Parietal lobe (tissue), 2 donors: Measurements from ENCODE around the gene PDE6D. TPM values are rescaled to one million over a fixed set of nuclear protein-coding genes. Genes with fewer than 3 reads are reported as not detected.

Experiments
- small RNA-seq: library from RNA; depleted of rRNA; stranded (forward); fragments of <200 nt; gene quantifications from one replicate; pipeline ENCODE3, GENCODE V24; 2014; ENCODE audit warnings: low replicate concordance
- total RNA-seq: library from RNA; depleted of rRNA; stranded (reverse); fragments of >200 nt; gene quantifications from one replicate; pipeline ENCODE4 v1.2.3, GENCODE V29; 2014

The PDE6D gene
- 45.4 TPM for total RNA-seq

GRCh38 chr2:231780909-231781797, at the start of gene PDE6D:
Gene PDE6D (minus strand): TSS chr2:231781282. CDS start chr2:231781114, 168 bp downstream.

GRCh38 chr2:231786177-231786916, 5.3 kb upstream of the PDE6D start, which contains the start of gene COPS7B:
Gene COPS7B (plus strand): TSS chr2:231786445. CDS start chr2:231788571, 2,126 bp downstream.

DNA sequence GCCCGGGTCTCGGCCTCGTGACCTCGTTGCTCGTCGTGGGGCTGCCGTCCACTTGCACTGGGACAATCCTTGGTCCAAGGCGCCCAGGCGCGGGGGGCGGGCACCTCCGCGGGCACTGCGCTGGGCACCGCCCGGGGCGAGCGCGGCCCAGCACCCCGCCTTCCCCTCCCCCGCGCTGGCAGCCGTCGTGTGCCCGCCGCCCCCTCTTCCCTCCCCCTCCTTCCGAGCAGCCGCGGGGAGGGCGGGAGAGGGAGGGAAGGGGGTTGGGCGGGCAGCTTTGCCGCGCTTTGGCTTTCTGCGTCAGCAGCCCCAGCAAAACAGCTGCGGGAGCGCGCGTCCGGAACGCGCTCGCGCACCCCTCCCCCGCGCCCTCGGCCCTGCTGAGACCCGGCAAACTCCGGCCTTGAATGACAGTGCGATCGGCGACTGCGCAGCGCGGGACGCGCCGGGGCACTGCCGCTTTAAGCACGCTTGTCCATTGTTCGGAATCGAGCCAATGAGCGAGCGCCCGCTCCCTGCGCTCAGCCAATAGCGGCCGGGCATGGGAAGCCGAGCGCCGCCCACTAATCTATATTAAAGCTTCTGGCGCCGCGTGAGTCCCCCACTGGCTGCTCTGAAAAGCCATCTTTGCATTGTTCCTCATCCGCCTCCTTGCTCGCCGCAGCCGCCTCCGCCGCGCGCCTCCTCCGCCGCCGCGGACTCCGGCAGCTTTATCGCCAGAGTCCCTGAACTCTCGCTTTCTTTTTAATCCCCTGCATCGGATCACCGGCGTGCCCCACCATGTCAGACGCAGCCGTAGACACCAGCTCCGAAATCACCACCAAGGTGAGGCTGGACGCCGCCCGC, 72.9 kb downstream of the PDE6D start, which contains the start of gene PTMA:
PTMA (plus strand) TSS at position 599 of the 846 bp plus-strand sequence; CDS start at position 781, 182 bp downstream.

Small RNA genes within 50 kb of the gene (small RNA-seq; reads per million reads assigned to genes)
- gene AC073476.4, result not detected
- gene RF00015, result not detected

Other genes starting within 250 kb of the PDE6D start
- not detected for gene TEX44, start 188.4 kb downstream of the PDE6D start, total RNA-seq
- gene PTMA, start 72.8 kb downstream of the PDE6D start, total RNA-seq, result 543 TPM
- 48.5 TPM for gene COPS7B, start 5.2 kb upstream of the PDE6D start, total RNA-seq
- gene NPPC, start 145.1 kb upstream of the PDE6D start, total RNA-seq, result not detected
- gene DIS3L2, start 180.4 kb upstream of the PDE6D start, total RNA-seq, result 67.0 TPM